MCF 10A (cell line): ENCODE results near the gene ALKBH2. TPM values are rescaled to one million over a fixed set of nuclear protein-coding genes. Genes with fewer than 3 reads are reported as not detected.
"Not testable (repeated sequence)": the region's sequence is repeated elsewhere in the genome, so short reads cannot be mapped to it uniquely, and the experiment has no call there.

Source experiments
- BruUV-seq: library from RNA; stranded (reverse); fragments of 400-500 nt; replicated peaks from 2 replicates; lab custom pipeline; 2021; lab: Mats Ljungman, UMichigan
- CTCF ChIA-PET: fragments of 300-600 bp; sonication (Branson Sonifier 250); formaldehyde crosslinking; extraction: SDS; loops from one replicate; lab custom pipeline; 2021; ENCODE audit warnings: antibody characterized with exemption, inconsistent platforms; lab: Yijun Ruan, JAX
- POLR2A ChIA-PET: fragments of 300-600, 350-650 bp; sonication (Branson Sonifier 250); formaldehyde crosslinking; extraction: SDS; loops from one replicate; lab custom pipeline; 2020; ENCODE audit warnings: antibody characterized with exemption, inconsistent platforms; lab: Yijun Ruan, JAX
- DNase-seq: peaks from one replicate; pipeline ENCODE4 v3.0.0-alpha.2; 2018; ENCODE audit not compliant: unreplicated experiment
- H3K27ac Mint-ChIP-seq: one replicate; pipeline ENCODE4 v1.8.0; 2022; ENCODE audit warnings: mild to moderate bottlenecking, low read depth, mixed read lengths; ENCODE audit not compliant: unreplicated experiment
- H3K27me3 Mint-ChIP-seq: one replicate; pipeline ENCODE4 v1.8.0; 2022; ENCODE audit warnings: mixed read lengths; ENCODE audit not compliant: insufficient read depth, unreplicated experiment
- H3K36me3 Mint-ChIP-seq: one replicate; pipeline ENCODE4 v1.8.0; 2022; ENCODE audit warnings: mild to moderate bottlenecking, moderate library complexity, mixed read lengths; ENCODE audit not compliant: insufficient read depth, unreplicated experiment
- H3K4me1 Mint-ChIP-seq: one replicate; pipeline ENCODE4 v1.8.0; 2022; ENCODE audit warnings: mixed read lengths; ENCODE audit not compliant: insufficient read depth, unreplicated experiment
- H3K4me3 Mint-ChIP-seq: one replicate; pipeline ENCODE4 v1.8.0; 2022; ENCODE audit warnings: mild to moderate bottlenecking, moderate library complexity, mixed read lengths; ENCODE audit not compliant: unreplicated experiment
- H3K9me3 Mint-ChIP-seq: one replicate; pipeline ENCODE4 v1.8.0; 2022; ENCODE audit warnings: mixed read lengths; ENCODE audit not compliant: unreplicated experiment
- CTCF ChIP-seq: fragments of 200-600 bp; IDR thresholded peaks from one replicate; pipeline ENCODE4 v1.8.0; 2022; ENCODE audit warnings: antibody characterized with exemption, mild to moderate bottlenecking; ENCODE audit not compliant: unreplicated experiment
- intact Hi-C: fragments of 100-400 bp; cut with micrococcal nuclease; formaldehyde crosslinking; loops from 2 replicates; pipeline ENCODE4 v1.14.1; 2022
- total RNA-seq: library from RNA; stranded (reverse); gene quantifications from 2 replicates; pipeline ENCODE4 v1.2.3, GENCODE V29; 2022

Gene ALKBH2
- total RNA-seq, 1 experiment from 2014 or later, result 48.9 TPM

GRCh38 chr12:109056891-109057290 is 36.4 kb downstream of the ALKBH2 start:
- TF ChIP-seq CTCF, result no peak
- peaks cover 6% of the 10 kb centered on the region for H3K4me1 Mint-ChIP-seq
- CTCF ChIA-PET, result interaction anchor here (0.6 kb wide), 1 partner anchor 1397 kb away, joined by 4 read pairs; no protein-coding TSS in a partner anchor
- no peaks in the 10 kb centered on the region for H3K27me3 Mint-ChIP-seq
- intact Hi-C loops, result no loop called here
- H3K36me3 Mint-ChIP-seq, result peaks cover 29% of the 10 kb centered on the region
- no TSS peak for BruUV-seq
- no peak overlapping the region for H3K27ac Mint-ChIP-seq
- H3K9me3 Mint-ChIP-seq, result no peaks in the 10 kb centered on the region
- POLR2A ChIA-PET, result no interaction called here
- no peak overlapping the region for H3K4me3 Mint-ChIP-seq
- no peak for DNase-seq

GRCh38 chr12:109054520-109054919 is 38.8 kb downstream of the ALKBH2 start:
- POLR2A ChIA-PET, result interaction anchor here (0.8 kb wide), 1 partner anchor 9 kb away, joined by 3 read pairs; no protein-coding TSS in a partner anchor
- DNase-seq, result no peak
- Mint-ChIP-seq H3K9me3 (no peaks in the 10 kb centered on the region), H3K27ac (no peak overlapping the region), H3K4me3 (no peak overlapping the region), H3K4me1 (peaks cover 6% of the 10 kb centered on the region), H3K27me3 (no peaks in the 10 kb centered on the region), H3K36me3 (peaks cover 25% of the 10 kb centered on the region)
- no peak for TF ChIP-seq CTCF
- BruUV-seq, result no TSS peak
- CTCF ChIA-PET, result interaction anchor here (1.2 to 1.3 kb wide), 2 partner anchors 9 to 40 kb away, joined by 3 to 5 read pairs; no protein-coding TSS in a partner anchor
- intact Hi-C loops, result no loop called here

DNA sequence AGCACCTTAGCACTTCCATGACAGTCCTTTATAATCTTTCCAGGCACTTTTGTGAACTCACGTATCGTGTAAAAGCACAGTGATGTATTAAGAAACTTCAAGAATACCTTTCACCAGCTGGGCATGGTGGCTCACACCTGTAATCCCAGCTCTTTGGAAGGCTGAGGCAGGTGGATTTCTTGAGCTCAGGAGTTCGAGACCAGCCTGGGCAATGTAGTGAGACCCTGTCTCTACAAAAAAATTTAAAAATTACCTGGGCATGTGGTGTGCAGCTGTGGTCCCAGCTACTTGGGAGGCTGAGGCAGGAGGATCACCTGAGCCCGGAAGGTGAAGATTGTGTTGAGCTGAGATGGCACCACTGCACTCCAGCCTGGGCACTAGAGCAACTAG is 39.2 kb downstream of the ALKBH2 start:
- ChIA-PET CTCF (interaction anchor here (0.6 to 1.3 kb wide), 3 partner anchors 9 to 420 kb away, joined by 3 to 5 read pairs (median 3); no protein-coding TSS in a partner anchor), POLR2A (interaction anchor here (0.8 kb wide), 1 partner anchor 9 kb away, joined by 3 read pairs; no protein-coding TSS in a partner anchor)
- Mint-ChIP-seq H3K36me3 (peaks cover 25% of the 10 kb centered on the region), H3K27ac (peak overlapping the region; percentile 90), H3K4me3 (peak overlapping the region; percentile 86)
- H3K4me1 Mint-ChIP-seq, DNase-seq, intact Hi-C loops, H3K9me3 Mint-ChIP-seq, H3K27me3 Mint-ChIP-seq, BruUV-seq: not testable (repeated sequence)

GRCh38 chr12:109053382-109054123 is 39.7 kb downstream of the ALKBH2 start:
- no peak for TF ChIP-seq CTCF
- Mint-ChIP-seq H3K4me3 (peak overlapping the region; percentile 86), H3K27me3 (no peaks in the 10 kb centered on the region), H3K9me3 (no peaks in the 10 kb centered on the region), H3K27ac (peak overlapping the region; percentile 90), H3K4me1 (peaks cover 6% of the 10 kb centered on the region), H3K36me3 (peaks cover 23% of the 10 kb centered on the region)
- CTCF ChIA-PET, result interaction anchor here (0.6 to 1.3 kb wide), 3 partner anchors 8 to 421 kb away, joined by 3 to 5 read pairs (median 3); no protein-coding TSS in a partner anchor
- DNase-seq, result peak; percentile 0
- intact Hi-C loops, result no loop called here
- POLR2A ChIA-PET, result interaction anchor here (0.8 kb wide), 1 partner anchor 10 kb away, joined by 3 read pairs; no protein-coding TSS in a partner anchor
- TSS peak; percentile 32 for BruUV-seq
